AG04449 (cell line): ENCODE measurements around the gene NFRKB.

ENCODE experiments used
- CTCF ChIA-PET: fragments of 350-600 bp; formaldehyde crosslinking; extraction: SDS; loops from one replicate; lab custom pipeline; 2021; ENCODE audit warnings: antibody characterized with exemption; lab: Yijun Ruan, JAX
- POLR2A ChIA-PET: fragments of 400-600, 350-600 bp; formaldehyde crosslinking; extraction: SDS; loops from one replicate; lab custom pipeline; 2020; ENCODE audit warnings: antibody characterized with exemption, inconsistent platforms; lab: Yijun Ruan, JAX
- DNase-seq: peaks from one replicate; pipeline ENCODE4 v3.0.0-alpha.2; 2010; ENCODE audit warnings: low read depth, low spot score
- H3K4me3 ChIP-seq: 2 replicates; pipeline ENCODE4 v1.5.1; 2011; ENCODE audit warnings: low read depth, mild to moderate bottlenecking, control low read depth, low read length
- CTCF ChIP-seq: IDR thresholded peaks from one replicate; pipeline ENCODE4 v1.5.1; 2011; ENCODE audit warnings: mild to moderate bottlenecking, moderate library complexity, low read length, control low read depth, inconsistent platforms; ENCODE audit not compliant: insufficient read depth; ENCODE audit errors: missing control alignments

NFRKB gene

GRCh38 chr11:129895126-129896041 lies at the start of gene NFRKB:
TSS of gene NFRKB (minus strand) at chr11:129895578. CDS start at chr11:129892849, 2,729 bp downstream.
- H3K4me3 ChIP-seq, result peak within 1 kb of the TSS; percentile 65
- TF ChIP-seq CTCF, result no peak
- DNase-seq, result no peak
- POLR2A ChIA-PET, result interaction anchor here (0.7 to 1.1 kb wide), 2 partner anchors 20 kb away, joined by 3 read pairs; no protein-coding TSS in a partner anchor
- CTCF ChIA-PET, result interaction anchor here (0.7 to 1.7 kb wide), 4 partner anchors 13 to 233 kb away, joined by 3 to 9 read pairs (median 4); no protein-coding TSS in a partner anchor

DNA sequence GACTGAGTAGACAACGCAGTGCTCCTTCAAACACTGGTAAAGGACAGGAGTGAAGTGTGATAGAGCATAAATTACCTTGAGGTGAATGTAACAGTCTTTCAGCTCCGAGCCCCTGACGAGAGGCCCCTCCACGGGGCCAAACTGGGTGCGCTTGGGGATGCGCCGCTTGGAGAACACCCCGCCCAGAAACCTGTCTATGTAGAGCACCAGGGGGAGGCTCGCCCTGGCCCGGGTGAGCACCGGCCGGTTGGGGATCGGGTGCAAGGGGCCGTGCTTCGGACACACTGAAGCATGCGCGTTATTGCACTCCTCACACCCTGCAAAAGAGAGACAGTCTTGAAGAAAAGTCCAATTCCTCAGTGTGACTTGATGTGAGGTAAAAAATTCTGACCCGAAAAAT lies 49.3 kb upstream of the NFRKB start:
- ChIA-PET POLR2A (no interaction called here), CTCF (no interaction called here)
- no peak overlapping the region for H3K4me3 ChIP-seq
- no peak for DNase-seq
- no peak for TF ChIP-seq CTCF

GRCh38 chr11:129943036-129943435 lies 47.7 kb upstream of the NFRKB start:
- ChIA-PET POLR2A (no interaction called here), CTCF (interaction anchor here (2.0 kb wide), 1 partner anchor 189 kb away, joined by 9 read pairs; no protein-coding TSS in a partner anchor)
- H3K4me3 ChIP-seq, result no peak overlapping the region
- no peak for TF ChIP-seq CTCF
- DNase-seq, result no peak

- CTCF ChIA-PET, result interaction anchor here (1.2 to 1.9 kb wide), 4 partner anchors 11 to 192 kb away, joined by 4 to 5 read pairs (median 4); no protein-coding TSS in a partner anchor
- no peak for DNase-seq
- H3K4me3 ChIP-seq, result no peak overlapping the region
- POLR2A ChIA-PET, result no interaction called here
- no peak for TF ChIP-seq CTCF
These were observed 44.1 kb upstream of the NFRKB start for GRCh38 chr11:129939510-129939909.

DNA sequence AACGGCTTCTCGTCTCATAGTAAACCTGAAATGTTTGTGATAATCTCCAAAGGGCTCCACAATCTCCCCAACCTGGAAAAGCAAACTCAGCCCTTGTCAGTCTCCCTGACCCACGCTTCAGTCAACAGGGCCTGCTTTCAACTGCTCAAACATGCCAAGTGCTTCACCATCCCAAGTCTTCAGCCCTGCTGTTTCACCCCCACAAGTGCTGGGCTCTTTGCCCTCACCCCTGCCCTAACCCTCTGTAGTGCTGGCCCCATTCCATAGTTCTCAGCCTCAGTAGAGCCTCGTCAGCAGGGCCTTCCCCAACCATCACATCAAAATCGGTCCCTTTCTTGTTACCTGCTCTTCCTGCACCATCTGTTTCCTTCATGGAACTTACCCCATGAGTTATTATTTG lies 43.4 kb upstream of the NFRKB start:
- no peak for DNase-seq
- ChIA-PET POLR2A (no interaction called here), CTCF (interaction anchor here (1.2 to 1.9 kb wide), 4 partner anchors 10 to 193 kb away, joined by 4 to 5 read pairs (median 4); no protein-coding TSS in a partner anchor)
- no peak for TF ChIP-seq CTCF
- H3K4me3 ChIP-seq, result no peak overlapping the region

- no peak for DNase-seq
- no peak for TF ChIP-seq CTCF
- H3K4me3 ChIP-seq, result no peak overlapping the region
- ChIA-PET CTCF (no interaction called here), POLR2A (no interaction called here)
These were observed 42.3 kb upstream of the NFRKB start for GRCh38 chr11:129937592-129938238.
